Activated T-cell treated with anti-CD3 and anti-CD28 coated beads, Interleukin-2, amount 50 U/mL, for 1 hour (primary cell): ENCODE measurements around the gene KRTAP10-4.
"Not testable (repeated sequence)": the region's sequence is repeated elsewhere in the genome, so short reads cannot be mapped to it uniquely, and the experiment has no call there.

Source experiments
- DNase-seq: peaks from one replicate; pipeline ENCODE4 v3.0.0-alpha.2; 2020

Gene KRTAP10-4

DNA sequence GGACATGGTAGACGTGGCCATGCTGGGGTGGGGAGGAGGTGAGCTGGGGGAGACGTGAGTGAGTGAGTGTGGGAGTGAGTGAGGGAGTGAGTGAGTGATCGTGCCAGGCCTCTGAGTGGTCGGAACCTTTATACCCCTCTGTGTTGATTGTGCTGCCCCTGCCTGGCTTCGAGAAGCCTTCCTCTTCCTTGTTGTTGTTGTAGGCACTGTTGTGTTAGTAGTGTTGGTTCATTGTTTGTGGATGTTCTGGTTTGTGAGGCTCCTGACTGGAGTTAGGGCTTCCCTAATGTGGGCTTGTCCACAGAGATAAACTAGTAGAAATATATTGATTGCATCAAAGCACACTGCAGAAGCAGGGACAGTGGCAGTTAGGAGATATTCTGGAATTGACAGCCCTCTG lies 14.8 kb upstream of the KRTAP10-4 start, which contains the start of gene KRTAP10-3:
TSS of gene KRTAP10-3 (minus strand) at position 101 of the 400 bp plus-strand sequence. CDS start at position 21, 80 bp downstream.
- no peak for DNase-seq

DNA sequence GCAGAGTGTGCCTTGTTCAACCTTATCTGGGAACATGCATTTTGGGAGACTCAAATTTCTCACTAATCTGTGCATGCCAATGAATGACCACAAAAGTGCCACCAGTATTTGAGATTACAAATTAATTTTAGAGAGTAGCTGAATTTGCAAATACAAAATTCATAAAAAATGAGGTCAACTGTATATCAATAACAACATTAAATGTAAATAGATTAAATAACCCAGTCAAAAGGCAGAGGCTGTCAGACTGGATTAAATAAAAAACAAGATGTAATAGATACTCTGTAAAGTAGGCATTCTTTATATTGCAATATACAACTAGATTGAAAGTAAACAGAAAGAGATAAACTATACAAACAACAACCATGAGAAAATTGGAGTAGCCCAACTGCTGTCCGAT lies 9.4 kb upstream of the KRTAP10-4 start:
- DNase-seq, result no peak

DNA sequence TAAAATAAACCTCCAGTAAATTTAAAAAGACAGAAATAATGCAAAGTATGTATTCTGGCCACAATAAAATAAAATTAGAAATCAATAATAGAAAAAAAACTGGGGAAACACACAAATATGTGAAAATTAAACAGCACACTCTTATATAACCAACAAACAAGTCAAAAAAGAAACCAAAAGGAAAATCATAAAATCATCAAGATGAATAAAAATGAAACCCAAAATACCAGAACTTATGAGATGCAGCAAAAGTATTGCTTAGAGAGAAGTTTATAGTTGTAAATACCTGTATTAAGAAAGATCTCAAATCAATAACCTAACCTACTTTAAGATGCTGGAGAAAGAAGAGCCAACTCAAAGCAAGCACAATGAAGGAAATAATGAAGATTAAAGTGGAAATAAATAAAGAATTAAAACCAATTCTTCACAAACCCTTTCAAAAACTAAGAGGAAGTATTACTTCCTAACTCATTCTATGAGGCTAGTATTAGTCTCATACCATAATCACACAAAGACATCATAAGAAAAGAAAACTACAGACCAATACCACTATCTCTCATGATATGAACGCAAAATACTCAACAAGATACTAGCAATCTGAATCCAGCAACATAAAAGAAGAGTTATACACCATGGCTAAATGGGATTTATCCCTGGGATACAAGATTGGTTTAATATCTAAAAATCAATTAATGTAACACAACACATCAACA lies 8.5 kb upstream of the KRTAP10-4 start:
- no peak for DNase-seq

DNA sequence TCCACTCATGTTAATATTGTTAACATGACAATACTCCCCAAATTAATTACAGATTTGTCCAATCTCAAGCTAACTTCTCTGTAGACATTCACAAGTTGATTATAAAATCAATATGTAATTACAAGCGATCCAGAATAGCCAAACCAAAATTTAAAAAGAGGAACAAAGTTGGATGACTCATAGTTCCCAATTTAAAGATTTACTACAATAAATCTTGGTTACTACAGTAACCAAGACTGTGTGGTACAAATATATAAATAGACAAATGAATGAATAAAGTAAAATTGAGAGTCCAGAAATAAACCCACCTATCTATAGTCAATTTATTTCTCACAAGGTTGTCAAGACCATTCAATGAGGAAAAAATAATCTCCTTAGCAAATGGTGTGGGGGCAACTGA lies 7.1 kb upstream of the KRTAP10-4 start:
- no peak for DNase-seq

DNA sequence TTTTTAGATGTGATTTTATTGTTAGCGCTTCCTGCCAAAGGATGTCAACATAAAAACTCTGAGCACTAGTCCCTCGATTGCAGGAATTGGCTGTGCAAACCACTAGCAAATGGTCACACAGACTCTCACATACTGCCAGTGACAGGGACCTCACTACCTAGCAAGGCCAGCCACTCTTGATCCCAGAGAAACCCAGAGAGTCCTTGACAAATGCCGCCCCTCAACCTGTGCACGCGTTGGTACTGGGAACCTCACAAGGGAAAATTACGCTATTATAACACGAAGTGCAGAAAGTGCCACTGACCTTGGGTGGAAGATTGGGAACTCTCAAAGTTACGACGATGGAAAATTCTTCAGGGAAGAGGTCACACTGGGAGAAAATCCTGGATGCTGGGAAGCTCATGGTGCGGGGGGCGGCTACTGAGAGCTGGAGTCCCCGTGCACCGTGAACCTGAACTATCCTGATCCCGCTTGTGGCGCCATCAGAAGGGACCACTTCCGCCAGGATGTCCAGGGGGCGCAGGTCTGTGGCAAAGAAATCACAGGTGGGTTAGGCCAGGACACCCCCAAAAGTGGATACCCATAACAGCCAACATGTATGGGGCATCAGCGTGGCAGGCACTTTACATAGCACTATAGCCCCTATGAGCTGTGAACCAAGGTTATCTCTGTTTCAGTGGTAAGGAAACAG lies 5.9 kb upstream of the KRTAP10-4 start:
- DNase-seq, result no peak

DNA sequence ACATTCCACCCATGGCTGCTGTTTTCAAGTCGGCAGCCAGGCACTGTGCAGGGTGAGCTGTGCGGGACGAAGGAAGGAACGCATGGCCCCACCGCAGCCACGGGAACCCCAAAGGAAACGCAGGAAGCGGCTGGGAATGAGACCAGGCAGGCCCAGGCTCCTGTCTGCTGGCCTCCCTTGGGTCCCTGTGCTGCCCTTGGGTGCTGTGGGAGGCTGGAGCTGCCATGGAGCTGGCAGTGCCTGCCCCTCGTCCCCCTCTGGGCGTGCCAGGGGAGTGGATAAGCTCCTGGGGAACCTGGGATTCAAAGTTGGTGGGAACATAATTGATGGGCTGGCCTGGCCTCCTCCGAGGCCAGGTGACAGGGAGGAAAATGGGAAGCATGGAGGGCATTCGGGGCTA lies 5.3 kb upstream of the KRTAP10-4 start:
- DNase-seq, result no peak

DNA sequence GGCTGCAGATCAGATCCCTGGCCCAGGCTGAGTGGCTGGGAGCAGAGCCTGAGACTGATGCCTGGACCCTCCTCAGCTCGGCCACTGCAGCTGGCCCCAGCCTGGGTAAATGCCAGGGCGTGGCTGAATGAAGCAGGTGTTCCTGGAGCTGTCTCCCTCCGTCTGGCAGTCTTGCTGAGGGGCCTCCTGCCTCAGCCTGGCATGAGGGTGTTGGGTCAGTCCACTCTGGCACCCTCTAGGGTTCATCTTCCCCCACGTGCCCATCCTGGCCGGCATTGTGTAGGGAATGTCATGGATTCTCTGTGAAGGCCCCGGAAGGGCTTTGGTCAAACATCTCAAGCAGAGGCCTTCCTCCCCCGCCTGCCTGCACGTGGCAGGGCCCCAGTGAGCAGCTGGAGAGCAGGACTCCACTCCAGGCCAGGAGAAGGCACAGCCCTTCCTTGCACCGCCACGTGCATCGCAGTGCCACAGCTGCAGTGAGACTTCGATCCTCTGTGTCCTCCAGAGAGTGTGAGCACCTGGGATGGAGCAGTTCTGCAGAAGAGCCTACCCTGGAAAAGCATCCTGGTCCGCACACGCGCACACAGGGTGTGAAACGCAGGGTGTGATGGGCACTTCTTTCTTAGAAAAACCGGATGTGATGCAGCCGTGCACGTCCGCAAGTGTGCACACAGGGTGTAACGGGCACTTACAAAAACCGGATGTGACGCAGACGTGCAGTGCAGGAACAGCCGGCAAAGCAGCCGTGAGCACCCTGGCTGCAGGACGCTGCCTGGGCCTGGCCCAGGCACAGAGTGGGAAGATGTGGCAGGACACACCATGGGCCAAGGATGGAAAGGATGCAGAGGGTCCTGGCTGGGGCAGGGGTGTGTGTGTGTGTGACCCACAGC lies 4.6 kb upstream of the KRTAP10-4 start:
- DNase-seq, result no peak

DNA sequence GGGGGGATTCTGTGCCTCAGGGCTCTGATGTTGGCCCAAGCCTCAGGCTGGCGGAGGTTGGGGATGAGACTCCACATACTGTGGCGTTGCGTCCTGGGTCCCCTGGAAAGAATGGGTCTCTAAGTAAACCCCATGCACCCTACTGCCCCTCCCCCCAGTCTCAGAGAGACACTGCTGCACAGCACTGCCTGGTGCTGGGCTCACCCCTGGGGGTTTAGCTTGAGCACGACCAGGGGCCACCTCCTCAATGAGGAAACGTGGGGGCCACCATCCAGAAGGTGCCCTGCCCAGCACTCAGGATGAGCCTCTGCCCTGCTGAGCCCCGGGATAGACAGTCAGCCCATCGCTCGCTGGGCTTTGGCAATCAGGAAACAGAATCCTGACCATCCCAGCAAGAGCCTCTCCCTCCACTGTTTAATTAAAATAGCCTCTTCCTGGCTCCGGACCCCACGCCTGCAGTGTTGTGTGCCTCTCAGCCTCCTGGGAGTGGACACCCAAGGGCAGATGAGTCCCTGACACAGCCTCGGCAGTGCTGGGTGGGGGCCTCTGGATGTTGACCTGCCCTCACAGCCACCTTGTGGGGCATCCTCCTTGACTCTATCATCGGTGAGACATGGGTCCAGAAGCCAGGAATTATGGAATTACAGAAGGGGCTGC lies 3.5 kb upstream of the KRTAP10-4 start:
- DNase-seq, result no peak

DNA sequence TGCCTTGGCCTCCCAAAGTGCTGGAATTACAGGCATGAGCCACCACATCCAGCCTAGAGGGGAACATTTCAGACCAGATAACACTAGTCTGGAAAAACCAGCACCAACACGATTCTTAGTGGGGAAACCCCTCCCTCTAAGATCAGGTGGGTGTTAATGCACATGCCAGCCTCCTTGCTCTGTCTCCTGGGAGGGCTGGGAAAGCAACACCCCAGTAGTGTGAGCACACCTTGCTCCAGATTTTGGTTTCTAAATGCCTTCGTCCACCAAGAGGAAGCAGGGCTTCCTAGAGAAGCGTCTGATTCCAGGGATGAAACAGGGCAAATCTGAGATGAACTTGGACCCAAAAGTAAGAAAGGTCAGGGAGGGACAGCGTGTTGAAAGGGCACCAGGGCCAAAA lies 2.2 kb upstream of the KRTAP10-4 start:
- no peak for DNase-seq

DNA sequence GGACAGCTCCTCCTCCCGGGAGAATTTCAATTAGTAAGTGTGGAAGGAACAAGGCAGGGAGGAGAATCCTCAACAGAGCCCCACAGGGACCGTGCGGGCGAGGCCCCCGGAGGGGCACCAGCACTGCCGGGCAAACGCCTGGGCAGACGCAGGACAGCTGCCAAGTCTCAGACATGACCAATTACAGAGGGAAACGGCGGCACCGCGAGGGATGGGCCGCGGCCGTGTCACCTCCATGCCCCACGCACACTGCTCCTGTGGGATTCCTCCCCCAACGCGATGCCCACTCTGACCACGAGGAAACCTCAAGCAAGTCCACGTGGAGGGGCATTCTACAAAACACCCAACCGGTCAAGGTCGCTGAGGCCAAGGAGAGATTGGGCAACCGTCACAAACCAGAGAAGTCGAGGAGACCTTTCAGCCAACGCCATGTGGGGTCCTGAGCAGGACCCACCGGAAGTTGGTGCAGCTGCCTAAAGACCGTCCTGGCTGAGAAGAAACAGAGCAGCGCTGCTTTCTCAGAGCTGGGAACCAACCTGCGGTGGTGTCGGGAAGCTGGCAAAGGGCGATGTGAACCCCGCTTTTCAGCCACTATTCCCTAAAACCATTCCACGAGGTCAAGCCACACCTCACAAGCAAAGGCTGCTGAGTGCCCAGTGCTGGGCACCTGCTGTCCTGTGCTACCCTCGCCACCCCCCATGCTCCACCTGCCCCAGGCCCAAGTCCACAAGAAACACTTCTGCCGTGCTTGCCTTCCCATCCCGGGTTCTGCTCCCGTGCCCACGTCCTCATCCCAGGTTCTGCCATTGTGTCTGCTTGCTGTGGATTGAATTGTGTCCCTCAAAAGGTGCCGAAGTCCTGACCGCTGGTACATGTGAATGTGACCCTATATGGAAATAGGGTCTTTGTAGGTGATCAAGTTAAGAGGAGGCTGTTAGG lies 1.4 kb upstream of the KRTAP10-4 start:
- DNase-seq, result no peak

DNA sequence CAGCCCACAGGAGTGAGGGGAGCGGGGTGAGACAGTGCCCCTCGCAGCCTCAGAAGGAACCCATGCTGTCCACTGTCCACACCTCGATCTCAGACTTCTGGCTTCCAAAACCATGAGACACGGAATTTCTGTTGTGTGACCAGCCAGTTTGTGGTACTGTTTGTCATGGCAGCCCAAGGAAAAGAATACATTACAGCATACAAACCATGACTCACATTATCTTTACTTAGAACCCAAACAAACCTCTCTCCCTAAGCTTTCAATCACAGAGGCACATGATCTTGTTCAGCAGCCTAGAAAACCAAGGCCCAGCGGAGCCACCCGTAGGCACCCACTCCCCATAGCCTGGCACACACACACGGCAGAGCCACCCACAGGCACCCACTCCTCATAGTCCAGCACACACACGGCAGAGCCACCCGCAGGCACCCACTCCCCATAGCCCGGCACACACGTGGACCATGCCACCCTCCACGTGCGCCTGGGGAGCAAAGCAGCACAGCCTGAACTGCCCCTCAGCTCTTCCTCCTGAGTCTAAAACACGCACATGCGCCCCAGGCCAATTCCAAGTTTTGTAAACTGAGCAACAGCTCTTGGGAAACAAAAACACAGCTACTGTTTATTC lies 458 bp upstream of the KRTAP10-4 start:
- no peak for DNase-seq

DNA sequence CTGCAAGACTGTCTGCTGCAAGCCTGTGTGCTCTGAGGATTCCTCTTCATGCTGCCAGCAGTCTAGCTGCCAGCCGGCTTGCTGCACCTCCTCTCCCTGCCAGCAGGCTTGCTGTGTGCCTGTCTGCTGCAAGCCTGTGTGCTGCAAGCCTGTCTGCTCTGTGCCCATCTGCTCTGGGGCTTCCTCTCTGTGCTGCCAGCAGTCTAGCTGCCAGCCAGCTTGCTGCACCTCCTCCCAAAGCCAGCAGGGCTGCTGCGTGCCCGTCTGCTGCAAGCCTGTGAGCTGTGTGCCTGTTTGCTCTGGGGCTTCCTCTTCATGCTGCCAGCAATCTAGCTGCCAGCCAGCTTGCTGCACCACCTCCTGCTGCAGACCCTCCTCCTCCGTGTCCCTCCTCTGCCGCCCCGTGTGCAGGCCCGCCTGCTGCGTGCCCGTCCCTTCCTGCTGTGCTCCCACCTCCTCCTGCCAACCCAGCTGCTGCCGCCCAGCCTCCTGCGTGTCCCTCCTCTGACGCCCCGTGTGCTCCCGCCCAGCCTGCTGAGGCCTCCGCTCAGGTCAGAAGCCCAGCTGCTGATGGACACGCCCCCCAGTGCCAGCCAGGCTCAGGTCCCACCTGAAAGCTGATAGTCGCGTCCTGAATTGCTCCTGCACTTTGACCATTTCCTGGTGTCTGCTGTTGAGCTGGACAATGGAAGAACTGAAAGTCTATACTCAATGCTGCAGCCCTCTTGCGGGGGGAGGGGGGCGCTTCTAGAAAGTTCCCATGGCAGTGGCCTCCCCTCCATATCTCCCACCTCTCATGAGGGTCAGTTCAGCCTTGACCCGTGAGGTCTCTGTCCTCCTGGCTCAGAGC lies 1.2 kb downstream of the KRTAP10-4 start:
- no peak for DNase-seq

DNA sequence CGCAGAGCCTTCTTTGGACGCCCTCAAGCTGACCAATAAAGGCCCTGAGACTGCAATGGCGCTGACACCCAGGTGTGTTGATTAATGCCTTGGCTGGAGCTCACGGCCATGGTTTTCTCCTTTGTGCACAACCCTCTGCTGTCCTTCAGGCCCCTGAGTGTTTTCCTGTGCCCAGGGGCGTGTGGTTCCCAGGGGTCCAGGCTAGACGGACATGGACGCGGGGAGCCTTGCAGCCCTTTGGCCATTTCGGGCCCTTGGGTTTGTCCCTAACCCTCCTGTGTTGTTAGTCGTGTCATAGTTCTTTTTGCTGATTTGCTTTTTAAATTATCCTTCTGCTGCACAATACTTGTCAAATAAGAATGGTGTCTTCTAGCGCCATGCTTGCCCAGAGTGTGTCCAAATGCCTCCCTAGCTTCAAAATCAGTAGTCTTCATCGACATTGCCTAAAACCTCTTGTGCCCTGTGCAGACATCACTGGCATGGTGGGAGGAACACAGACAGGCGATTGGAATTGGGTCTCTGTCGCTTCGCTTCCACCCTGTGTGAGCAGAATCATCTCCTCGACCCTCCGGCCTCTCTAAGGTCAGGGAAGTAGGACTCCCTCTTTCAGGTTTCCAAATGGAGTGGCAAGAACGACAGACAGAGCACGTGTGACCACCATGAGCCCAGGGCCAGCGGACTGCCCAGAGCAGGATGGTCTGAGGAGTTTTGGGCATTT lies 1.9 kb downstream of the KRTAP10-4 start:
- no peak for DNase-seq

DNA sequence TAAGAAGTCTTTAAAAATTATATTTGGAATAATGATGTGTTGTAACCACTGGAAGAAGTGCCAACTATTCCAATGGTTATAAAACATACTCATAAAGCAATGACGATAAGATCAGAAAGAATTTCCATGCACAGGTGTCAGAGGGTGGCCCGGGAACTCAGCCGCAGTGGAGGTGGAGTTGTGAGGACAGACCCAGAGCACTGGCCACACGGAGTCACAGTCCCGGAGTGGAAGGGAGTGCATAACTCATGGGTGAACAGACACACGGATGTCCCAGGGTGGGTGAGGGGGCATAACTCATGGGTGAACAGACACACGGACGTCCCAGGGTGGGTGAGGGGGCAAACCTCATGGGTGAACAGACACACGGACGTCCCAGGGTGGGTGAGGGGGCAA lies 2.5 kb downstream of the KRTAP10-4 start:
- DNase-seq, result no peak

DNA sequence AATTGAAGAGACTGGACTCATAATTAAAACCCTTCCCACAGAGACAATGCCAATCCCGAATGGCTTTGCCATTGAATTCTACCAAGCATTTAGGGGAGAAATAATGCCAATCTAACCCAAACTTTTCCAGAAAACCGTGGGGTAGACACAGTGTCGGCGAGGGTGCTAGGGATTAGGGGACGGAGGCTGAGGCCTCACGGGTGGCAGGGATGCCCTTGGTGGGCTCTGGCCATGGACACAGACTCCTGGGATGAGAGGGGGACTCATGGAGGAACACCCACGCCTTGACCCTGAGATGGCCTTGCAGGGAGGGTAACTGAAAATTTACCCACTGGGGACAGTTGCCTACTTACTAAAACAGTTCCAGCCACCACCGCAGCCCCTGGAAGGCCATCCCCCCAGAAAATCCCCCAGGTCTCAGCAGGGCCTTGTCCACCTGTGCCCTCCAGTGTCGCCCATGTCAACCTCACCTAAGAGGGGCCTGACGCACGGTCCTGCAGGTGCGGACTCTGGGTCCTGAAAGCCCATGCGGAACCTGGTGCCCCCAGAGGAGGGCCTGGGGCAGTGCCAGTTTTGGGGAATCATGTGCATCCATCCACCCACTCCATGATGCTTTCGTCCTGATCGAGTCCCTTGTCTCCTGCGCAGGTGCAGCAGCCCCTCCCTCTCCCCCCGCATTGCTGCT lies 5.0 kb downstream of the KRTAP10-4 start:
- no peak for DNase-seq

DNA sequence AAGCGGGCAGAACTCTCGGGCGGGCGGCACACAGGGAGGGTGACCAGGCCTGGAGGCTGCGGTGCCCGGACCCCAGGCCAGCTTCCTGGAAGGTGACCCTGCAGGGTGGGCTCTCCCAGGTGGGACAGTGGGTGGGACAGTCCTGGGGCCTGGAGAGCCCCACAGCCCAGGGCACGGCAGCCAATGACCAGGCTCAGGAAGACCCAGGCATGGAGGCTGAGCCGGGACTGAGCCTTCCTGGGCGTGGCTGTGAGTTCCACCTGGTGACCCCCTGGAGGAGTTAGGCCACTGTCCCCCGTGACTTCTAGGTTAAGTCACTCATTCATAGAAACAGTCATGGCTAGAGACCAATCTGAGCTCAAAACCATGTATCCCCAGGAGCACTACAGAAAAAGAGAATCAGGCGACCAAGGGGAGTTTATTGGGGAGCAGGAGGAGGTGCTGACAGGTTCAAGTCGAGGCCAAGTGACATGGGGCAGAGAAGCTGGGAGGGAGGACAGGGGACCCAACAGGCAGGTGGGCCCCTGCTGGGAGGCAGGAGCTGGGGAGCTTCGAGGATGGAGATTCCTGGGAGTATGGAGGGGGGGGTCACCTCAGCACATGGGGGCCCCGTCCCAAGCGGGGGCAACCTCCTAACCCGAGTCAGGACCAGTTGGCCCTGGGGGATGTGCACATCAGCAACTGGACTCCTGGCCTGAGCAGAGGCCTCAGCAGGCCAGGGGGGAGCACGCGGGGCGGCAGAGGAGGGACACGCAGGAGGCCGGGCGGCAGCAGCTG lies 5.7 kb downstream of the KRTAP10-4 start:
- no peak for DNase-seq

DNA sequence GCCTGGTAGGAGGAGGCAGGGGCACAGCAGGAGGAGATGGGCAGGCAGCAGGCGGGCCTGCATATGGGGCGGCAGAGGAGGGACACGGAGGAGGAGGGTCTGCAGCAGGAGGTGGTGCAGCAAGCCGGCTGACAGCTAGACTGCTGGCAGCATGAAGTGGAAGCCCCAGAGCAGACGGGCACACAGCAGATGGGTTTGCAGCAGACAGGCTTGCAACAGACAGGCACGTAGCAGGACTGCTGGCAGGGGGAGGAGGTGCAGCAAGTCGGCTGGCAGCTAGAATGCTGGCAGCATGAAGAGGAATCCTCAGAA lies 6.3 kb downstream of the KRTAP10-4 start:
- no peak for DNase-seq

DNA sequence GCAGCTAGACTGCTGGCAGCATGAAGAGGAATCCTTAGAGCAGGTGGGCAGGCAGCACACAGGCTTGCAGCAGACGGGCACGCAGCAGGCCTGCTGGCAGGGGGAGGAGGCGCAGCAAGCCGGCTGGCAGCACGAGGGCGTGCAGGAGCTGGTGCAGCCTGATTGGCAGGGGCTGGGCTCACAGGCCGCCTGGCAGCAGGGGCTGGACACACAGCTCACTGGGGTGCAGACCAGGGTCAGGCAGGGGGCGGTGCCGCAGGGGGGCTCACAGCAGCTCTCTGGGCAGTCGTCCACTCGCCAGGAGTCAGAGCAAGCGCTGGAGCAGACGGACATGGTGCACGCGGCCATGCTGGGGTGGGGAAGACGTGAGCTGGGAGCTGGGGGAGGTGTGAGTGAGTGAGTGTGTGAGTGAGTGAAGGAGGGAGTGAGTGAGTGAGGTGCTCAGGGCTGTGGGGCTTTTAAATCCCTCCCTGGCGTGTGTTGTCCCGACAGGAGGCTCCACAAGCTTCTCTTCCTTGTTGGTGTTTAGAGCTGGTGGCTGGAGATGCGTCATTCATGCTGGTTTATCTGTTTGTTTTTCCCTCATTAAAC lies 6.8 kb downstream of the KRTAP10-4 start, which contains the start of gene KRTAP10-5:
TSS of gene KRTAP10-5 (minus strand) at position 374 of the 591 bp plus-strand sequence. CDS start at position 348, 26 bp downstream.
- not testable (repeated sequence) for DNase-seq
